Loucy (cell line): ENCODE measurements around the gene SF3A1.

Experiments used
- H2AFZ ChIP-seq: fragments of 200-600 bp; sonication (generic); 2 replicates; pipeline ENCODE4 v1.6.0; 2016; ENCODE audit warnings: antibody characterized with exemption, mild to moderate bottlenecking, low read length, moderate library complexity
- H3F3A ChIP-seq: fragments of 200-600 bp; 2 replicates; pipeline ENCODE4 v1.6.0; 2016; ENCODE audit warnings: antibody characterized with exemption, low read depth, mild to moderate bottlenecking
- H3K27me3 ChIP-seq: fragments of 200-600 bp; sonication (generic); 2 replicates; pipeline ENCODE4 v1.6.1; 2014; ENCODE audit warnings: low read length, mild to moderate bottlenecking; ENCODE audit not compliant: insufficient read depth, poor library complexity, severe bottlenecking
- H3K36me3 ChIP-seq: fragments of 200-600 bp; sonication (generic); 2 replicates; pipeline ENCODE4 v1.6.1; 2016; ENCODE audit warnings: low read length; ENCODE audit not compliant: insufficient read depth
- H3K4me1 ChIP-seq: fragments of 200-600 bp; sonication (generic); 2 replicates; pipeline ENCODE4 v1.5.1; 2014; ENCODE audit warnings: low read length, mild to moderate bottlenecking; ENCODE audit not compliant: insufficient read depth, poor library complexity, severe bottlenecking
- H3K4me2 ChIP-seq: fragments of 200-600 bp; sonication (generic); 2 replicates; pipeline ENCODE4 v1.6.0; 2014; ENCODE audit warnings: antibody characterized with exemption, low read length, low read depth, mild to moderate bottlenecking; ENCODE audit not compliant: poor library complexity, severe bottlenecking
- H3K4me3 ChIP-seq: fragments of 200-600 bp; sonication (generic); 2 replicates; pipeline ENCODE4 v1.5.1; 2014; ENCODE audit warnings: low read length, mild to moderate bottlenecking, mixed read lengths; ENCODE audit not compliant: poor library complexity, severe bottlenecking
- H3K79me2 ChIP-seq: fragments of 200-600 bp; sonication (generic); 2 replicates; pipeline ENCODE4 v1.6.1; 2014; ENCODE audit warnings: low read length; ENCODE audit not compliant: insufficient read depth
- H3K9ac ChIP-seq: fragments of 200-600 bp; sonication (generic); 2 replicates; pipeline ENCODE4 v1.6.0; 2014; ENCODE audit warnings: mild to moderate bottlenecking, low read depth, low read length, moderate library complexity; ENCODE audit not compliant: poor library complexity, severe bottlenecking
- H3K9me2 ChIP-seq: fragments of 200-600 bp; sonication (generic); replicated peaks from 2 replicates; pipeline ENCODE4 v1.6.1; 2016; ENCODE audit warnings: low read depth, low read length, mixed read lengths
- H3K9me3 ChIP-seq: fragments of 200-600 bp; sonication (generic); 2 replicates; pipeline ENCODE4 v1.6.1; 2014; ENCODE audit warnings: mild to moderate bottlenecking, antibody characterized with exemption, low read length, low read depth; ENCODE audit not compliant: insufficient read depth
- H4K20me1 ChIP-seq: fragments of 200-600 bp; sonication (generic); 2 replicates; pipeline ENCODE4 v1.6.0; 2014; ENCODE audit warnings: antibody characterized with exemption, low read length, mild to moderate bottlenecking; ENCODE audit not compliant: insufficient read depth, poor library complexity, severe bottlenecking
- CTCF ChIP-seq: fragments of 200-600 bp; sonication (generic); conservative IDR thresholded peaks from 2 replicates; pipeline ENCODE4 v1.5.1; 2014; ENCODE audit warnings: mild to moderate bottlenecking, antibody characterized with exemption, low read length
- EZH2phosphoT487 ChIP-seq: fragments of 200-600 bp; IDR thresholded peaks from 2 replicates; pipeline ENCODE4 v1.6.1; 2018; ENCODE audit warnings: antibody characterized with exemption, mild to moderate bottlenecking, moderate library complexity, borderline replicate concordance

Gene SF3A1

GRCh38 chr22:30326255-30326705 is 30.4 kb downstream of the SF3A1 start:
- no peaks in the 10 kb centered on the region for H3K9me3 ChIP-seq
- H3K4me2 ChIP-seq = peak overlapping the region; percentile 98
- no peaks in the 10 kb centered on the region for H3K9me2 ChIP-seq
- H3F3A ChIP-seq = no peaks in the 10 kb centered on the region
- H3K9ac ChIP-seq = peak overlapping the region; percentile 83
- H3K4me3 ChIP-seq = peak overlapping the region; percentile 96
- peaks cover 6% of the 10 kb centered on the region; the same call in 1 of the 2 replicates for H3K36me3 ChIP-seq
- peak overlapping the region; percentile 82 for H2AFZ ChIP-seq
- peaks cover 18% of the 10 kb centered on the region for H4K20me1 ChIP-seq
- TF ChIP-seq EZH2phosphoT487 = no peak
- TF ChIP-seq CTCF = no peak
- H3K4me1 ChIP-seq = peaks cover 46% of the 10 kb centered on the region
- H3K27me3 ChIP-seq = no peaks in the 10 kb centered on the region
- H3K79me2 ChIP-seq = peaks cover 50% of the 10 kb centered on the region

GRCh38 chr22:30325724-30326254 is 30.9 kb downstream of the SF3A1 start:
- no peaks in the 10 kb centered on the region for H3K9me2 ChIP-seq
- peaks cover 18% of the 10 kb centered on the region for H4K20me1 ChIP-seq
- peak overlapping the region; percentile 98 for H3K4me2 ChIP-seq
- H3K9me3 ChIP-seq = no peaks in the 10 kb centered on the region
- TF ChIP-seq EZH2phosphoT487 (no peak), CTCF (no peak)
- no peaks in the 10 kb centered on the region for H3K27me3 ChIP-seq
- peaks cover 4% of the 10 kb centered on the region; the same call in 1 of the 2 replicates for H3K36me3 ChIP-seq
- peak overlapping the region; percentile 96 for H3K4me3 ChIP-seq
- H3K79me2 ChIP-seq = peaks cover 55% of the 10 kb centered on the region
- H2AFZ ChIP-seq = no peak overlapping the region
- H3F3A ChIP-seq = no peaks in the 10 kb centered on the region
- H3K9ac ChIP-seq = peak overlapping the region; percentile 83
- H3K4me1 ChIP-seq = peaks cover 51% of the 10 kb centered on the region

- TF ChIP-seq EZH2phosphoT487 = no peak
- no peak for TF ChIP-seq CTCF
- peak overlapping the region; percentile 83 for H3K9ac ChIP-seq
- H3K4me1 ChIP-seq = peaks cover 53% of the 10 kb centered on the region
- no peaks in the 10 kb centered on the region for H3K36me3 ChIP-seq
- peaks cover 61% of the 10 kb centered on the region for H3K79me2 ChIP-seq
- no peak overlapping the region for H2AFZ ChIP-seq
- H3K9me3 ChIP-seq = no peaks in the 10 kb centered on the region
- peaks cover 18% of the 10 kb centered on the region for H4K20me1 ChIP-seq
- no peaks in the 10 kb centered on the region for H3K9me2 ChIP-seq
- no peaks in the 10 kb centered on the region for H3F3A ChIP-seq
- H3K4me3 ChIP-seq = peak overlapping the region; percentile 96
- H3K4me2 ChIP-seq = peak overlapping the region; percentile 98
- no peaks in the 10 kb centered on the region for H3K27me3 ChIP-seq
These were observed 31.5 kb downstream of the SF3A1 start for GRCh38 chr22:30325065-30325720.
